ENCODE results near the gene GOLM1. TPM values are rescaled to one million over a fixed set of nuclear protein-coding genes. Genes with fewer than 3 reads are reported as not detected.
A peak's percentile ranks its signal among the peaks of the same experiment; 100 is the strongest.
"Not testable (repeated sequence)": the region's sequence is repeated elsewhere in the genome, so short reads cannot be mapped to it uniquely, and the experiment has no call there.

GOLM1 gene, protein sequence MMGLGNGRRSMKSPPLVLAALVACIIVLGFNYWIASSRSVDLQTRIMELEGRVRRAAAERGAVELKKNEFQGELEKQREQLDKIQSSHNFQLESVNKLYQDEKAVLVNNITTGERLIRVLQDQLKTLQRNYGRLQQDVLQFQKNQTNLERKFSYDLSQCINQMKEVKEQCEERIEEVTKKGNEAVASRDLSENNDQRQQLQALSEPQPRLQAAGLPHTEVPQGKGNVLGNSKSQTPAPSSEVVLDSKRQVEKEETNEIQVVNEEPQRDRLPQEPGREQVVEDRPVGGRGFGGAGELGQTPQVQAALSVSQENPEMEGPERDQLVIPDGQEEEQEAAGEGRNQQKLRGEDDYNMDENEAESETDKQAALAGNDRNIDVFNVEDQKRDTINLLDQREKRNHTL
- total RNA-seq, result 10 to 100 TPM in 3 of 4 donors, 1 to 10 TPM in 1; 9.2 to 14.3 (median 13.2) TPM
- 100 to 1,000 TPM in 1 of 3 donors, 10 to 100 TPM in 2; 39.6 to 187 (median 42.5) TPM for polyA plus RNA-seq

DNA sequence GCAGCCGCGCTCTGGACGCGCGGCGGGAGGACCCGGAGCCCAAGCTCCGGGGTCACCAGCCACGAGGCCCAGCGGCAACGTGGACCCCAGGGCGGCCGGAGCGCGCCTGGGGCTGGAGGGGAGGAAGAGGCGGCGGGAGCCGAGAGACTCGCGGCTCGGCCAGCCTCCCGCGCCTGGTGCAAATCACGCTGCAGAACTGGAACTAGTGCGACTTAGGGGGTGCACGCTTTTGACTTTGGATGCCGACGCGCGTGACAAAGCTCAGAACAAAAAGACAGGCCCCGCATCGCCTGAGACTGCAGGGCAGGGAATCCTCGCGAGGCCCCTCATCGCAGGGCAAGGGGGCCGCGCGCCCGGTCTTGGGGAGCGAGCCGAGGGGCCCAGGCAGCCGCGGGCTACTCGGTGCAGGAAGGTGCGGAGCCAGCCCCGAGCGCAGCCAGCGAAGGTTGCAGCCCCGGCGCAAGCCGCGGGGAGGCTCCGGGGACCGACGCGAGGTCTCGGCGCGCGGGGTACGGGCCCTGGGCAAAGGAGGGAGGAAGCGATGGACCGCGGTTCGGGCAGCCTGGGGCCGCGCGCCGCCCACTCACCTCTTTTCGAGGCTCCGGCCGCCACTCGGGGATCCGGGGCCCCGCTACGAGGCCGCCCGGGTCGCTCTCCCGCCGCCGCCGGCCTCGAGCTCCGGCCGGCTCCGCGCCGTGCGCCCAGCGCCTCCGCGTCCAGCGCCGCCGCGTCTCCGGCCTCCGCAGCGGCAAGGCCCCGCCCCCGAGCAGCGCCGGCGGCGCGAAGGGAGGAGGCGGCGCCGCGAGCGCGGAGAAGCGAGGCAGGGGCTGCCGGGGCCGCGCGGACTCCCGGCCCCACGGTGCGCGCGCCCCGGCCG, at the start of gene GOLM1:
Gene GOLM1, minus strand, starts transcription at position 735 of the 877 bp plus-strand sequence. CDS start 20,238 bp downstream, outside the sequence.
- no peak for TF ChIP-seq POLR2AphosphoS5 (IDR thresholded peaks at IDR 0.05)
- TF ChIP-seq, protein P1, sequence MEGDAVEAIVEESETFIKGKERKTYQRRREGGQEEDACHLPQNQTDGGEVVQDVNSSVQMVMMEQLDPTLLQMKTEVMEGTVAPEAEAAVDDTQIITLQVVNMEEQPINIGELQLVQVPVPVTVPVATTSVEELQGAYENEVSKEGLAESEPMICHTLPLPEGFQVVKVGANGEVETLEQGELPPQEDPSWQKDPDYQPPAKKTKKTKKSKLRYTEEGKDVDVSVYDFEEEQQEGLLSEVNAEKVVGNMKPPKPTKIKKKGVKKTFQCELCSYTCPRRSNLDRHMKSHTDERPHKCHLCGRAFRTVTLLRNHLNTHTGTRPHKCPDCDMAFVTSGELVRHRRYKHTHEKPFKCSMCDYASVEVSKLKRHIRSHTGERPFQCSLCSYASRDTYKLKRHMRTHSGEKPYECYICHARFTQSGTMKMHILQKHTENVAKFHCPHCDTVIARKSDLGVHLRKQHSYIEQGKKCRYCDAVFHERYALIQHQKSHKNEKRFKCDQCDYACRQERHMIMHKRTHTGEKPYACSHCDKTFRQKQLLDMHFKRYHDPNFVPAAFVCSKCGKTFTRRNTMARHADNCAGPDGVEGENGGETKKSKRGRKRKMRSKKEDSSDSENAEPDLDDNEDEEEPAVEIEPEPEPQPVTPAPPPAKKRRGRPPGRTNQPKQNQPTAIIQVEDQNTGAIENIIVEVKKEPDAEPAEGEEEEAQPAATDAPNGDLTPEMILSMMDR (IDR thresholded peaks at IDR 0.05), result no peak
- TF ChIP-seq EP300 (IDR thresholded peaks at IDR 0.05), result no peak
- no peak for TF ChIP-seq POLR2A (IDR thresholded peaks at IDR 0.05)
- Histone ChIP-seq H3K27me3 (no peaks in the 10 kb centered on the region), H3K27ac (peak within 1 kb of the TSS; percentile 73 to 81 (median 78)), H3K9me3 (no peaks in the 10 kb centered on the region), H3K4me3 (peak within 1 kb of the TSS; percentile 61 to 88 (median 76)), H3K36me3 (no peaks in the 10 kb centered on the region), H3K4me1 (peaks cover 0 to 14% (median 8%) of the 10 kb centered on the region in 4 donors)
- WGBS, 2 donors, result 1% methylated on average over 125 of the region's 125 CpGs
- intact Hi-C loops (cut with DNase I), result loop anchor here (2.0 to 5.0 kb wide), 3 partner anchors 18 to 183 kb away; partner anchors contain the start of gene ISCA1
- DNase-seq, result peak; percentile 73

DNA sequence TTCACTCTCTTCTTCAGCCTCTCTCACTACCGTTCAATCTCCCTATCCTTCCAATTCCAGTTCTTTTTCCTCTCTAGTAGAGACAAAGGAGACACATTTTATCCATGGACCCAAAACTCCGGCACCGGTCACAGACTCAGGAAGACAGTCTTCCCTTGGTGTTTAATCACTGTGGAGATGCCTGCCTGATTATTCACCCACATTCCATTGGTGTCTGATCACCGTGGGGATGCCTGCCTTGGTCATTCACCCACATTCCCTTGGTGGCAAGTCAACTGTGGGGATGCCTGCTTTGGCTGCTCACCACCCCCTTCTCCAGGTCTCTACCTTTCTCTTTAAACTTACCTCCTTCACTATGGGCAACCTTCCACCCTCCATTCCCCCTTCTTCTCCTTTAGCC, 47.3 kb upstream of the GOLM1 start:
- intact Hi-C loops (cut with DNase I); H3K27ac ChIP-seq; H3K27me3 ChIP-seq; H3K36me3 ChIP-seq; H3K4me1 ChIP-seq; H3K9me3 ChIP-seq; H3K4me3 ChIP-seq; DNase-seq: not testable (repeated sequence)
- WGBS, 2 donors, result 95 to 98% methylated on average over 4 of the region's 4 CpGs

- H3K4me1 ChIP-seq; intact Hi-C loops (cut with DNase I): not testable (repeated sequence)
Measured at GRCh38 chr9:86145960-86146359, 46.6 kb upstream of the GOLM1 start.

DNA sequence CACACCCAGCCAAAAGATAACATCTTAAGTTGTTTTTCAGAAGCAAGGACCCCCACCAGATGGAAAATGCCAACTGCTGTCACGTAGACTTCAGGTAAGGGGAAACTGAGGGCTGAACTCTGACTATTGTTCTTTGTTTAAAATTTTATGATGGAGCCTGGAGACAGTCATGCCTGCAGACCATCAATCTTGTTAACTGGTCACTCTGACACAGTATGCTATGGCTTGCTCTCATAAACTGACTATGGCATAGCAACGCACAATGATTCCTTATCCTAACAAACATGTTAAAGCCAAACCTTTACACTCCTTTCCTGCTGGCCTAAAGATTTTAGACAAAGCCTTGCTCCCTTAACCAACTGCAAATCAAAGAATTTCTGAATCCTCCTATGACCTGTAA, 43.6 kb upstream of the GOLM1 start:
- H3K36me3 ChIP-seq, result no peaks in the 10 kb centered on the region
- intact Hi-C loops (cut with DNase I), result no loop called here
- no peak for DNase-seq
- 91 to 93% methylated on average over 2 of the region's 2 CpGs for WGBS, 2 donors
- TF ChIP-seq, protein P1 (IDR thresholded peaks at IDR 0.05), result no peak
- TF ChIP-seq POLR2A (IDR thresholded peaks at IDR 0.05) (no peak), POLR2AphosphoS5 (IDR thresholded peaks at IDR 0.05) (no peak), EP300 (IDR thresholded peaks at IDR 0.05) (no peak)
- H3K27me3 ChIP-seq, result no peaks in the 10 kb centered on the region
- peaks cover 0 to 6% (median 0%) of the 10 kb centered on the region in 4 donors for H3K9me3 ChIP-seq
- H3K4me1 ChIP-seq, result no peaks in the 10 kb centered on the region
- no peak overlapping the region for H3K27ac ChIP-seq
- H3K4me3 ChIP-seq, result no peak overlapping the region

More at GRCh38 chr9:86145960-86146359, 46.6 kb upstream of the GOLM1 start:
- H3K4me3 ChIP-seq, DNase-seq, H3K27me3 ChIP-seq, H3K36me3 ChIP-seq, H3K27ac ChIP-seq, H3K9me3 ChIP-seq: not testable (repeated sequence)
- WGBS, 2 donors, result 88 to 94% methylated on average over 1 of the region's 1 CpG

DNA sequence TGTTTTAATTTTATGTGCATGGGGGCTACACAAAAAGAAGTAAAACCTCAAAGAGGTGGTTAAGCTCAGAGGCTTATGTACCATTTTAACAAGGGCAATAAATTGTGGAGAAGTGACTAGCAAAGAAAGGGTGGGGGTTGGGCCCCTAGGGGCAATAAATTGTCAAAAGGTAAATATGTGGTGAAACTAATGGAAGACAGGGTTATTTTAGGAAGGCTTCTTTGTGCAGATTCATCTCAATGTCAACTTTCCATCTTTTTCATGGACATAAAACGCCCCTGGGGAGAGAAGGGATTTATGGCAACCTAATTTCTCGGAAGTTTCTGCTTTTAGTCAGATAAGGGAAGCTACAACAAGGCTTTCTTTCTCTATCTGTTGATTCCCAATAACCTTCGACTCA, 42.5 kb upstream of the GOLM1 start:
- 63 to 73% methylated on average over 3 of the region's 3 CpGs for WGBS, 2 donors
- no peaks in the 10 kb centered on the region for H3K27me3 ChIP-seq
- DNase-seq, result no peak
- H3K4me3 ChIP-seq, result no peak overlapping the region
- peaks cover 0 to 3% (median 0%) of the 10 kb centered on the region in 4 donors for H3K9me3 ChIP-seq
- no peak for TF ChIP-seq POLR2AphosphoS5 (IDR thresholded peaks at IDR 0.05)
- no peak for TF ChIP-seq EP300 (IDR thresholded peaks at IDR 0.05)
- TF ChIP-seq POLR2A (IDR thresholded peaks at IDR 0.05), result no peak
- TF ChIP-seq, protein P1 (IDR thresholded peaks at IDR 0.05), result no peak
- H3K27ac ChIP-seq, result no peak overlapping the region
- intact Hi-C loops (cut with DNase I), result no loop called here
- H3K4me1 ChIP-seq, result no peaks in the 10 kb centered on the region
- no peaks in the 10 kb centered on the region for H3K36me3 ChIP-seq

Measured in sigmoid colon (tissue), 7 donors.